IPS DF 4.7 (cell line): ENCODE measurements around the gene THOC6.
"Not testable (repeated sequence)": the region's sequence is repeated elsewhere in the genome, so short reads cannot be mapped to it uniquely, and the experiment has no call there.

Experiments used
- DNase-seq: peaks from one replicate; pipeline ENCODE4 v3.0.0-alpha.2; 2013; ENCODE audit warnings: low spot score; ENCODE audit errors: extremely low read depth

The THOC6 gene

GRCh38 chr16:3071655-3072054 lies 47.8 kb downstream of the THOC6 start:
- DNase-seq: no peak

GRCh38 chr16:3072148-3072547 lies 48.3 kb downstream of the THOC6 start:
- DNase-seq: not testable (repeated sequence)

GRCh38 chr16:3072576-3073263 lies 48.9 kb downstream of the THOC6 start:
- not testable (repeated sequence) for DNase-seq

GRCh38 chr16:3073448-3073847 lies 49.6 kb downstream of the THOC6 start:
- DNase-seq: no peak

- no peak for DNase-seq
Measured at GRCh38 chr16:3074860-3075522, 51.2 kb downstream of the THOC6 start.

GRCh38 chr16:3075523-3075915 lies 51.7 kb downstream of the THOC6 start:
- DNase-seq: no peak

- DNase-seq: not testable (repeated sequence)
Measured at GRCh38 chr16:3075946-3076345, 52.1 kb downstream of the THOC6 start.

- DNase-seq: no peak
Measured at GRCh38 chr16:3076577-3076976, 52.7 kb downstream of the THOC6 start.
